D341Med (cell line): ENCODE results near the gene CRACDL.
"Not testable (repeated sequence)": the region's sequence is repeated elsewhere in the genome, so short reads cannot be mapped to it uniquely, and the experiment has no call there.

Experiments used
- DNase-seq: peaks from one replicate; pipeline ENCODE4 v3.0.0; 2012; ENCODE audit warnings: low spot score

The CRACDL gene

DNA sequence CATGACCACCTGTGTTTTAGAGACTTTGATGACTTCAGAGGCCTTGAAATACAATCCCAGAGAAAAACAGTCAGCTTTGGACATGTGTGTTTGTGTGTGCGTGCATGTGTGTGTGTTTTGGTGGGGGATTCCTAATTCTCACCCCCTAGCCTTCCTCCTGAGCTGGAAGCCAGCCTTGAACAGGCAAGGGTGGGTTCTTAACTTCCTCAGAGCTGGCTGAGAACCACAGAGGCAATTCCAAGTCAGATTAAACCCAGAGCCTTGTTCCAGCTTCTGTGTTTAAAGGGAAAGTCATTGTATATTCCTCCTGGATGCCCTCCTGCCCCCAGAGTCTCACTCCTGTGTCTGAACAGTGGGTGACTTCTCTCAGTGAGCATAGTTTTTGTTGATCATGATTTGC is 159.9 kb downstream of the CRACDL start:
- no peak for DNase-seq

DNA sequence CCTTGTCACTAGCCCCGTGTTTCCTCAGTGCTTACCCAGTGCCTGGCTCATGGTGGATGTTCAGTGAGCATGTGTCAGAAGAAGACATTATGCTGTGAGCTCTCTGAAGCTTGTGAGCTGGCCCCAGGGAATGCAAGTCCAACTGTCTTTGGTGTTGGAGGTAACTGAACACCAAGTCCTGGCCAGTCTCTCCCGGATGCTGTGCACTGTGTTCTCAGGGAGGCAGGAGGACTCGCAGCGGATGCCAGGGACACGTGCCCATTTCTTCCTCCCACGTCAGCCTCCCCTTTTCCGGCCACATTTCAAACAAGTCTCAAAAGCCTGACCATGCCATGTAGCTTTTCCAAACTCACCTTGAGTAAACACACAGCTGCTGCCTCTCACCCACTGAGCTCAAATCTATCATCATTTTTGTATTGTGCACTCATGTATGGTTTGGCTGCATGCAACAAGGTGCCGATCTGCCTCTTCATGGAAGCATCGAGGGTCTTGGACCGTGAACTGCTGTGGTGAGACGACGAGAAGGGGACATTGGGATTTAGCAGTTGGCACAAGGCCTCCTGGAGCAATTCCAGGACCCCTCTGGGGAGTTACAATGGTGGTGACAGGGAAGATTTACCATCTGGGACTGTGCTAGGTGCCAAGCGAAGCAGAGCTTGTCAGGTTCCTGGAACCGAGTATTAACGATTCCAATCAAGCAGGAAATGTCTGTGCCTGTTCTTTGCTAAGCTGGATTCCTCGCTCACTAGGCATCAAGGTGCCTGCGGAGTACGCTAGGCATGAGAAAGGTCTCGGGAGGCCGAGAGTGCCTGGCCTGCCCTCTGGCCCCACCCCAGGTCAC is 160.7 kb downstream of the CRACDL start:
- DNase-seq, result no peak

DNA sequence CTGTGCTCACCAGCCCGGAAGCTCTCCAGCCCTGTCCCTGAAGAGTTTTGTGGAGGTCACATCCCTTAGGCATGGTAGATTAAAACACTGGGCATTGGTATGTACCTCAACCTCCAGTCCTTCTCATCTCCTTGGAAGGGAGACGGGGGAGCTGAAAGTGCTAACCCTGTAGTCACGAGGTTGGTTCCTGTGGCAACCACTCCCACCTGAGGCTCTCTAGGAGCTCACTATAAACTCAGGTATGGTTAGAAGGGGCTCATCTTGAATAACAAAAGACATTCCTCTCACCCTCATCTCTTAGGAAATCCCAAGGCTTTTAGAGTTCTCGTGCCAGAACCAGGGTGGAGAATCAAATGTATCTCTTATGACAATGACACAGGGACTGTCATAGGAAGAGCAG is 162.1 kb downstream of the CRACDL start:
- no peak for DNase-seq

DNA sequence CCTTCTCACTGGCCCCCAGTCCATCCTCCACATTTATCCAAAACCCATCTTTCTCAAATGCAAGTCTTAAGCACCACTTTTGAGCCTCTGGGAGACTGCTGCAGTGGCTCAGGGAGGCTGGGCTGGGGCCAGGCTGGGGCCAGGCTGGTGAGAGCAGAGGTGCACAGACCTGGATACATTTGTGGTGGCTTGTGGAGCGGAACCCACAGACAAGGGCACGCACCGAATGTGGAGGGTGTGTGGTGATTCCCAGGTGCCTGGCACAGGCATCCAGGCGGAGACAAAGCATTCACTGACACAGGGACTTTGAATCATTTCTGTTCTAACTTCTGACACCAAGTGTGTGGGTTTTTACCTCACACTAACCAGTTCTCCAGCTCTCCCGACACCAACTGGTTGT is 162.9 kb downstream of the CRACDL start:
- DNase-seq, result no peak

DNA sequence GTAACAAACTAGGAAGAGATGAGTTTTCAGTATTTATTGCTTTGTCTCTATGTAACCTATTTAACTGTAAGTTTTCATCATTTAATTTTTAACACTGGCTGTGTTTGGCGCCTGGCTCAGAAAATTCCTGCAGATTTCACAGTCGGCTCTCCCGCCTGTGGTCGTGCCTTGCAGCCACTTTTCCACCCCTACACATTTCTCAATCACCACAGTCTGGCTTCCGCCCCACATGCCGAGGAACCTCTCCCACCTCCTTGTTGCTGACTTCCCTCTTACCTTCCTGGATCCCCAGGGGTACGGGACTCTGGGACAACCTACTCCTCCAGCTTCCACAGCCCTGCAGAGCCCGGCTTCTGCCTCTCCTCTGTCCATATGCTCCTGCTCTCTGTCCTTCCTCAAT is 163.5 kb downstream of the CRACDL start:
- DNase-seq, result no peak

DNA sequence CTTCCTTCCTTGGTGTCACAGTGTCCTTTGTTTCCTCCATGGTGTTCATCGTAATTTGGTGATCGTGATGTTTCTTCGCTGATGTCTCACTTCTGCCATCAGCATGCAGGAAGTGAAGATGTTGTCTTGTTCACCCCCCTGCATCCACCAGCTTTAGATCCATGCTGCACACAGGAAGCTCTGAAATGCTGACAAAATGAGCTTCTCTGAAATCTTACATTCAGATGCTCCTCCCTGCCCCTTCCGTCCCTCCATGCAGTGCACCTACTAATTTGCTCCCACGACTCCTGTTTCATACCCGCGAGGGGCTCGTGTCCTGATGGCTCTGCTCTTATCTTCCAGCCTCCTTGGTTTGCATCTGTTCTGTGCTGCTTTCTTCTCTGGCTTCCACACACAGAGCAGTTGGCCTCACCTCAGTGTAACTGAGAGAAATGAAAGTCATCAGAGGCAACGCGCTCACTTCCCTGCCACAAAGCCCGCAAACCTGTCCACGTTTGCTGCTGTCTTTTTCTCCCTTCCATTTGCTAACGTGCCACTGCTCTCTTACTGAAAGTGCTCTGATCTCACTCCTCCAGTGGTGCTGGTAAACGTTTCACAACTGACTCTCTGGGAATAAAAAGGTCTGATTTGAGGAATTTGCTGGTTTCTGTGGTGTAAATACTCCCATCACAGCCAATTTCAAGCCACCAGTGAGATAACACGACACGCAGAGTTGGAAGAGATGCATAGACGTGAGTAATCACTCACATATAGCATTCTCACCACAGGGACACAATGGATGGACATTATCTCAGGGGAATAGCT is 164.1 kb downstream of the CRACDL start:
- no peak for DNase-seq

DNA sequence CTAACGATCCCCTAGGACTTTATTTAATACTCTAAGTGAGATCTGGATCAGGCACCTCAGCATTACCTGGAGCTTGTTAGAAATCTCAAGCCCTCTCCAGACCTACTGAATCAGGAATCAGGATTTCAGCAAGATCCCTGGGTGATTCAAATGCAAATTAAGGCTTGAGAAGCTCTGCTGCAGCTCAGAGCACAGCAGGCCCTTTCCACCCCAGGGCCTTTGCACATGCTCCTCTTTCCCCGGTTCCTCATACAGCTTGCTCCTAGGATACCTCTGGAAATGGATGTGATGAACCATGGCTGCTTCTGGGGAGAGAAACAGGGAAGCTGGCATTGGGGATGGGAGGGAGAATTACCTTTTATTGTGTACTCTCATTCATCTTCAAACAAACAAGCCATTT is 164.8 kb downstream of the CRACDL start:
- no peak for DNase-seq

DNA sequence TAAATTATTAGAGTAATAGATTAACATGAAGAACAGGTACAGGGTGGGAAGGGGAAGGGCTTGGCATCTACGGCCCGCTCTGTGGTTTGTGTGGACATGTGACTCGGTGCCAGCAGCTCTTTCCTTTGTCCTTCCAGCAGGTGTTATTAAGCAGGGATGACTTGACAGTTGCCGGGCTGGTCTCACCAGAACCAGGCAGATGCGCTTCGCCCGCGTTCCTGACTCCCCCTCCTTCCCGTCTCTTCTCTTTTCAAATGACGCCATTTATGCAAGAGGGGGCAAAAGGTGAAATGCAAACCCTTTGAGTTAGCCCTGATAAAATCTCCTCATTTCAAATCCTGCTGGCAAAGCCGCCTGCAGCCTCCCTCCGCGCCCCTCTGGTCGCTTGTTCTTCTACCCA is 166.2 kb downstream of the CRACDL start:
- no peak for DNase-seq

DNA sequence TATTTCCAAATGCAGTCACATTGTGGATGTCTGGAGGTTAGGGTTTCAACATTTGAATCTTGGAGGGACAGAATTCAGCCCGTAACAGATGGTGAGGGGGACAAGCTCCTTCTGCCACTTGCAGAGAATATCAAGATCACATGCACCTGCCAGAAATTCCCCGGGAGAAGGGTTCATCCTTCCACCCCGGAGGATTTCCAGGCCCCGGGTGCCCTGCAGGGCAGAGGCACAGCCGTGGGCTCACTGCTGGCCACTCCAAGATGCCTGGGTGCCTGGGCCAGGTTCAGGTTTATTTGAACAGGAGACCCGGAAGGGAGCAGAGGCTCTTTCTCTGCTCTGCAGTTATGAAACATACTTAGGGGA is 166.9 kb downstream of the CRACDL start:
- no peak for DNase-seq

DNA sequence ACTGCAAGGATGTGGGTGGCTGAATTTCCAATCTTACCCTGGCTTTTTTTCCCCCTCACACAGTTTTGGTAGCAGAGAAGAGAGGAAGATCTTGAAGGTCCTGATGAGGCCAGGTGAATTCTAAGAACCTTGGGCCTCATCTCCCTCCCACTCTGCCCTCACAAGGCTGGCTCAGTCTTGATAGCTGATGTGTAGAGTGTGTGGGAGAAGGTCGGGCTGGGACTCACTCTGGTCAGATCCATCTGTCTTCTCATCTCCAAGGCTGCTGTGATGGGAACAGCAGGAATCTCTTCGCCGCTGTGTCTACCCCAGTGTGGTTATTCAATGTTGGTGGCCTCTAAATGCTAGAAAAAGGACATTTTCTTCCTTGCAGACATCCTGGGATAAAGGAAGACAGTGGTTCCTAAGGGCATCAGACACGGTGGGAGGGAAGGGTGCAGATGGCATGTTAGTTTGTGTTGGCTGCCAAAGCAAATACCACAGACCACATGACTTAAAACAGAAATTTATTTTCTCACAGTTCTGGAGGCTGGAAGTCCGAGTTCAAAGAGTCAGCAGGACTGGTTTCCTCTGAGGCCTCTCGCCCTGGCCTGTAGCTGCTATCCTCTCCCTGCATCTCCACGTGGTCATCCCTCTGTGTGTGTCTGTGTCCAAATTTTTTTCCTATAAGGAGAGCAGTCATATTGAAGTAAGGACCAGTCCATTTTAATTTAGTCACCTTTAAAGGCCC is 167.5 kb downstream of the CRACDL start:
- no peak for DNase-seq

DNA sequence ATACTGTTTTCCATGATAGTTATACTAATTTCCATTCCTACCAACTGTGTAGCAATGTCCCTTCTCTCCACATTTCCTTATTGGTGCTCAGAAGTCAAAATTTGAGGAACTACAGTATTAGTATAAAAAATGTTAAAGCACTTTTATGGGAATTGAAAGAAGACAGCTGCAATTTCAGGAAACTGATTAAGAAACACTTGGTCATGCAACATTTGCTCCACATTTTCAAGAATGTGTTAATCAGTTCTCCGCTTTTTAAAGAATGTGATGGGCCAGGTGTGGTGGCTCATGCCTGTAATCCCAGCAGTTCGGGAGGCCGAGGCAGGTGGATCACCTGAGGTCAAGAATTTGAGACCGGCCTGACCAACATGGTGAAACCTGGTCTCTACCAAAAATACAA is 171.5 kb downstream of the CRACDL start:
- no peak for DNase-seq

DNA sequence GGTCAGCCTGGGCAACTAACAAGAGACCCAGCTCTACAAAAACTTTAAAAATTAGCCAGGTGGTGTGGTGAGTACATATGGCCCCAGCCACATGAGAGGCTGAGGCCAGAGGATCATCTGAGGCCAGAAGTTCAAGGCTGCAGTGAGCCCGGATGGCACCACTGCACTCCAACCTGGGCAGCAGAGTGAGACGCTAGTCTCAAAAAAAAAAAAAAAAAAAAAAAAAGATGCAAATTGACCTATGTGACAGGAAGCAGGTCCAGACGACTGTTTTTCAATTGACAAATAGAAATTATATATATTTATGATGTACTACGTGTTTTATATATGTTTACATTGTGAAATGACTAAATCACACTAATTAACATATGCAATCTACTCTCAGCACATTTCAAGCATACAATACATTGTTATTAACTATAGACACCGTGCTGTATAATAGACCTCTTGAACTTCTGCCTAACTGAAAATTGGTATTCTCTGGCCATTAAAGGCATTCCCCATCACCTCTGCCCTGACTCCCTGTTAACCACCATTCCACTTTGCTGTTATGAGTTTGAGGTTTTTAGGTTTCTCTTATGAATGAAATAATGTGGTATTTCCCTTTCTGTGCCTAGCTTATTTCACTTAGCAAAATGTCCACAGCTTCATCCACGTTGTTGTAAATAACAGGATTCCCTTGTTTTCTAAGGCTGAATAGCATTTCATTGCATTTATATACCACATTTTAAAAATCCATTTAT is 172.6 kb downstream of the CRACDL start:
- no peak for DNase-seq

DNA sequence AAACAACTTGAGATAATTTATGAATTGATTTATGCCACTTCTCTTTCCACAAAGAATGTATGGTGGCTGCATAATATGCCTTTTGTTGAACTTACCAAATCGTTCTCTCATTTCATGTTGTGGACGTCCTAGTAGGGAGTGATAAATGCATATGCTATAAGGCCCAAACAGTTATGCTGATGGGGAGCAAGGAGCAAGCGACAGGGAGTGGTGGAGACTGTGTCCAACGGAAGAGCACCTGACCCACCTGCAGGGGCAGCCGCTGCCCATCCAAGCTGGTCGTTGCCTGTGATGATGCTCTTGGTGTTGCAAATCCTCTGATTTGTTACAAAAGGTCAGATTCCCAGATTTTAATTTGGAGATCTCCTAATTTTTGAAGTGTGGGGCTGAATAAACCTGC is 174.1 kb downstream of the CRACDL start:
- no peak for DNase-seq

DNA sequence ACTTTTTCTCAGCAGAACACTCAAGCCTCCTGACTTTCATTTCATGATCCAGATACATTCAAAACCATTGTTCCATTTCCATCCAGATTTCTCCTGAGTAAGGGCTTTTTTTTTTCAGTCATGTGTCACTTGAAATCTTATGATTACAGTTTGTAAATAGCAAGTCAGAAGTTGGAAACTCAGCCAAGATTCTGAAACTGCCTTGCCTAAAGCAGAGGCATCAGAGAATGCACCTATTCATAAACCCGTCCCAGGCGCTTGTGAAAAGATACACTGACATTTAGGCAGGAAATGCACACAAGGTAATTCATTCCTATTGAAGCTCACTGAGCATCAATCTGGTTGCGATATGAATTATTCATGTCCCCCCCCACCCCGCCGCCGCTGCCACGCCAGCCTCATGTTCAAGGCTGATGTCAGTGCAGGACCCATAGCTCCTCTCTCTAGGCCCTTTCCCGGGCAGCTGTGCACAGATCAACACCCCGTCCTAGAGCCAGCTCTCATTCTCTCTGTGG is 174.7 kb downstream of the CRACDL start:
- DNase-seq, result no peak

DNA sequence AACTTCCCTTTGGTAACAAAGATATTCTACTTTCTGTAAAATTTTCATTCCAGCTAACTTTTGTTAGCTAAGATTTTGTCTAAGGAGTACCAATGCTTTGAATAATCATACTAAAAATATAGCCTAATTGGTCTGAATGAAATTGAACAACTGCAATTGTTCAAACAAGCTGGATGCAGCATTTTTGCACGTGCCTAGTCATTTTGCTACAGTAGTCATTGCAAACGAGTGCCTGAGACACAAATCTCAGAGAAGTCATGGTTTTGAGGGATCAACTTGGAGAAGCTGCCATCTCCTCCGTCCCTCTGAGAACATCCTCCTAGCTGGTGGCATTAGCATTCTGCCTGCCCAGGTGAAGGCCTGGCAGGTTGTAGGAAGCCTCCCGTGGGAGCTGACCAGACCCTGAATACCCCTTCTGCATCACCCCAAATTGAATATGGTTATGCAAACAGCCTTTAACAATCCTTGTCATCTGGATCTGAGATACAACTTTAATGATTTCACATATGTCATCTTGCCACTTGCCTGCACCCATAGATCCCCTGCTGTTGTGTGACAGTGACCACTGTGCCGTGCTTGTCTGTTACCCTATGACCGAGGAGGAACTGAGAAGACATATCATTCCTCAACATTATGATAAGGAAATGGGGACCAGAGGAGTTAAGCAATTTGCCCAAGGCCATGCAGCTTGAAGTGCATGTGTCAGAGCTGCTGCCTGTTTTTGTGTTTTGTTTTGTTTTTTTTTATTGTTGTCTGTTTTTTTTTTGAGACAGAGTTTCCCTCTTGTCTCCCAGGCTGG is 176.0 kb downstream of the CRACDL start:
- DNase-seq, result no peak

DNA sequence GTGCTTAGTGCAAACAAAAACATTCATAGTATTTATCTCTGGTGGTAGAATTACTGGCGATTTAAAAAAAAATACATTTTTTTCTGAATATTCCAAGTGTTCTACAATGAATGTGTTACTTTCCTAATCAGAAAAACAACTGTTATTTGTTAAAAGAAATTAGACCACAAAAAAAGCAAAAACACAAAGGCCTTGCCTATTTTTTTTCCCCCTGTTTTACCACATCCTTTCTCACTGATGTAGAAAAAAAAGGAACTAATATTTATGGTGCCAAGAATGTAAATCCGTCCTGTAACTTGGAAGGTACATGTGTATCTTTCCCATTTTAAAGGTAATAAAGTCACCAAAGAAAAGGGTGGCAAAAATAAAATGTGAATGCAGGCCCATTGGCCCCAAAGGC is 176.7 kb downstream of the CRACDL start:
- no peak for DNase-seq

DNA sequence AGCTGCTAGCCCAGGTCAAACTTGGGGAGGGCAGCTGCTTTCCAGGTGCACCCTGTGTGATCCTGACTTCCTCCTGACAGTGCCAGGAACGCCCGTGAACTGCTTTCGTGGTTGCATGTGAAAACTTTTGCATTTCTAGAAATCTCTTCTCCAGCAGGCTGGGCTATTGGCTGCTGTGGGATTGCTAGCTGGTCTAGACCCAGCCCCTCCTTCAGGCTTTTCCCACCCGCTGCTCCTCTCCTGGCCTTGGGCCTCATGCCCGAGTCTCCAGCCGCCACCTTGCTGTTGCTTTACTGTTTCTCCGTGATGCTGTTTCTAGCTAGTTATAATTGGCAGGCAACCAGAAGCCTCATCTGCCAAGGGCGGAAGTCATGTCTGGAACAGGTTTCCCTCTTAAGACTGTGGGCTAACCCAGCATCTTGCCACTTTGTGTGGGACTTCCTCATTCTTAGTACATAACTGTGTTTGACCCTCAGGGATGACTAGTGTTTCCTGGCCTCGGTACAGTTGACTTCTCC is 178.1 kb downstream of the CRACDL start:
- DNase-seq, result no peak

DNA sequence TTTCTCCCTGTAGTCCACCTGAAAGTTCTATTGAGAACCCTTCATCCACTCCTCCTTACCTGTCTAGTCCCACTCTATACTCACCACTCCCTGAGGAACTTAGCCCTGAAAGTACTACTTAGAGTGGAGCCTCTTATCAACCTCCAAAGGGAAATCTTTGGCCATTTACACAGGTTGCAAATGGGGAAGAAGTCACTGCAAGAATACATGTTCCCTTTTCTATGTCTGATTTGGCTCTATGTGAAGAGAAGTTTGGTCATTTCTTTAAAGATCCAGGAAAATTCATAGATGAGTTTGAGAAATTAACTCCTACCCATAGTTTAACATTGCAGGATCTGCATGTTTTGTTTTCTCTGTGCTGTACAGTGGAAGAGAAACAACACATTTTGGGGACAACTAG is 182.2 kb downstream of the CRACDL start:
- no peak for DNase-seq

DNA sequence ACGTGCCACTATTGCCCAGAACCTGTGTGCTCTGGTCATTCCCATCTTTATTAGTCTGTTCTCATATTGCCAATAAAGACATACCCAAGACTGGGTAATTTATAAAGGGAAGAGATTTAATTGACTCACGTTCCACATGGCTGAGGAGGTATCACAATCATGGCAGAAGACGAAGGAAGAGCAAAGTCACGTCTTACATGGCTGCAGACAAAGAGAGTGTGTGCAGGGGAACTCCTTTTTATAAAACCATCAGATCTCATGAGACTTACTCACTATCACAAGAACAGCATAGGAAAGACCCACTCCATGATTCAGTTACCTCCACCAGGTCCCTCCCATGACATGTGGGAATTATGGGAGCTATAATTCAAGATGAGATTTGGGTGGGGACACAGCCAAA is 183.3 kb downstream of the CRACDL start:
- not testable (repeated sequence) for DNase-seq

DNA sequence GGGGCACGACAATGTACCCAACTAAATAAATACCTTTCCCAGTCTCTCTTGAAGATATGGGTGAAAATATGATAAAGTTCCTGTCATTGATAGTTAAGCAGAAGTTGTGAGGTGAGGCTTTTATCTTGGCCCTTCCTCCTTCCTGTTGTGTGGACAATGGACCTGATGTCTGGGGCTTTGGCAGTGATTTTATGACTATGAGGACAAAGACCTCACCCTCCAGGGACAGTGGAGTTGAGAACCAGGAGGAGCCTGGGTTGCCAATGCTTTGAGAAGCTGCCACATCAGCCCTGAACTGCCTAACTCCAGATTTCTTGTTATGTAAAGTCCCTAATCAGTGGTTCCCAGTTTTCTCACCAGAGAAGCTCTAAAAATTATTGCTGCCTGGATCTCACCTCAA is 184.3 kb downstream of the CRACDL start:
- no peak for DNase-seq
